GM12874 (cell line): ENCODE data around the gene CWH43.

ENCODE experiments used
- TF ChIP-seq, protein P1 (sequence below): IDR thresholded peaks from 2 replicates; pipeline ENCODE4 v1.5.1; 2011; ENCODE audit warnings: low read depth, mild to moderate bottlenecking, control low read depth, low read length, moderate library complexity; ENCODE audit not compliant: insufficient read depth

The CWH43 gene

DNA sequence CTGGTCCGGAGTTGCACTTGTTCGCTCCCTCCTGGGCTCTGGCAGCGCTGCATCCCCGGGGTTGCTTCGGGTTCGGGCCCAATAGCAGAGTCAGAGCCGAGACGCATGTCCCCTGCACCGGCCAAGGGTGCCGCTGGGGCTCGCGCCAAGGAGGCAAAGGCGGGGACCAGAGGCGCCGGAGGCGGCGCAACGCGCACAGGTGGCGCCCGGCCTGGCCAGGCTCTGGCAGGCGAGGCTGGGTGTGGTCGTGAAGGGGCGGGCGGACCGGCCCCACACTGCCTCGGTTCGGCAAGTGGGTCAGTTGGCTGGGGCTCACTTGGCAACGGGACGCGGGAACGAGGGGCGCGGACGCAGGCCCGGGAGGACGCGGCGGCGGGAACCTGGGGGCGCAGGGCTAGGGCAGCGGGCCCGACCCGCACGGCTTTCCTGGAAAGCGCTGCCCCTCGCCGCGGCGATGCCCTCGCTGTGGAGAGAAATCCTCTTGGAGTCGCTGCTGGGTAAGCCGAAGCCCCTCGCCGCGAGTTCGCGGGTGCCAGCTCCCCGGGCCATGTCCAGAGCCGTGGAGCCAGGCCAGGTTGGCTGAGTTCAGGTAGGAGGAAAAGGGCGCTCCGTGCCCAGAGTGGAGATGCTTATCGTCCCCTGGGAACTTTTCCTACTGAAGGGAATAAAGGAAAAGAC is at the start of gene CWH43:
Gene CWH43 (plus strand): TSS at position 300 of the 678 bp plus-strand sequence. CDS start 155 bp downstream, at position 455.
- TF ChIP-seq, protein P1, sequence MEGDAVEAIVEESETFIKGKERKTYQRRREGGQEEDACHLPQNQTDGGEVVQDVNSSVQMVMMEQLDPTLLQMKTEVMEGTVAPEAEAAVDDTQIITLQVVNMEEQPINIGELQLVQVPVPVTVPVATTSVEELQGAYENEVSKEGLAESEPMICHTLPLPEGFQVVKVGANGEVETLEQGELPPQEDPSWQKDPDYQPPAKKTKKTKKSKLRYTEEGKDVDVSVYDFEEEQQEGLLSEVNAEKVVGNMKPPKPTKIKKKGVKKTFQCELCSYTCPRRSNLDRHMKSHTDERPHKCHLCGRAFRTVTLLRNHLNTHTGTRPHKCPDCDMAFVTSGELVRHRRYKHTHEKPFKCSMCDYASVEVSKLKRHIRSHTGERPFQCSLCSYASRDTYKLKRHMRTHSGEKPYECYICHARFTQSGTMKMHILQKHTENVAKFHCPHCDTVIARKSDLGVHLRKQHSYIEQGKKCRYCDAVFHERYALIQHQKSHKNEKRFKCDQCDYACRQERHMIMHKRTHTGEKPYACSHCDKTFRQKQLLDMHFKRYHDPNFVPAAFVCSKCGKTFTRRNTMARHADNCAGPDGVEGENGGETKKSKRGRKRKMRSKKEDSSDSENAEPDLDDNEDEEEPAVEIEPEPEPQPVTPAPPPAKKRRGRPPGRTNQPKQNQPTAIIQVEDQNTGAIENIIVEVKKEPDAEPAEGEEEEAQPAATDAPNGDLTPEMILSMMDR, result no peak

DNA sequence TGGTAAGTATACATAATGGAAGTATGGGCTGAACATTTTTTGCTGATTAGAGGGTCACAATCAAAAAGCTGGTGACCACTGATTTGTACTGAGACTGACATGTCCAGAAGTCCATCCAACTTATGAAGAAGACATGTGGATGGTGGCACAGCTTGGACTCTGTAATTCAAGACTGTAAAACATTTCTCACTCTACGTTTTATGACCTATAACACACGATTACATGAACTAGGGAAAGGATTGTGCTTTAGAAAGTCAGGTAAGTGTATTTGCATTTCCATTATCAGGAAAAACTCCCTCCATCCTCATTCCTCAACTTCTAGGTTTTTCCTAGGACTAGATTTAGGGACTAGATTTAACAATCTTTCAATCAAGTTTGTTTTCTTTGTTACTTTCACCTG is 49.0 kb upstream of the CWH43 start:
- TF ChIP-seq, protein P1, result no peak

DNA sequence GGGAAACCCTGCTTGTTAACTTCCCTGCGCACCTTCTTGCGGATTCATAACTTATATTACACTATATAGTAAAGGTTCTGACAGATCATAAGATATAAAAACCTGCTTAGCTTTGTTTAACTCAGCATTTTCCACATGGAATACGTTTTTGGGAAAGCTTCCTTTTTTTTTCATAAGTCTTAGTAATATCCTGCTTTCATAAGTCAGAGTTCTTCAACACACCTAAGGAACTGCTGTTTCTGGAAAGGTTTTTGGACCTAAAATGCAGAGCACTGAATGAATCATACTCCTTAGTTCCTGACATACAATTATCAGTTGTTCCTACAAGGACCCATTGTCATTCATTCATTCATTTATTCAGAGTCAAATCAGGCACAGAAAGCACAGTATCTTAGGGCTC is 47.2 kb upstream of the CWH43 start:
- TF ChIP-seq, protein P1, result no peak

DNA sequence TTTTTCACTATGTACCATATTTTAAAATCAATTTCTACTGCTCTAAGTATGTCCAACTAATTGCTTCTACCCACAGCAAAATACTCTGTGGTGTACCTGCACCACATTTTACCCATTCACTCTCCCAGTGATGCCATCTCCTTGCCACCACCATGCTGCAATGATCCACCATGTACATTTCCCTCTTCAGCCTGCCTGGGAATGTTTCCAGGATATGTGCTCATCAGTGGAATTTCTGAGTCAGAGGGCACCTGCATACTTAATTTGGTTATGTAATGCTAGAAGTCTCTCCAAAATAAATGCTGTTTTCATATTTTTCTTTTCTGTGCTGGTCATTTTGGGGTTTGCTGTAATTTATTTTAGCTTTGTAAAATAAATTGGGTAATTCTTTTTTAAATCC is 46.3 kb upstream of the CWH43 start:
- TF ChIP-seq, protein P1, result no peak

DNA sequence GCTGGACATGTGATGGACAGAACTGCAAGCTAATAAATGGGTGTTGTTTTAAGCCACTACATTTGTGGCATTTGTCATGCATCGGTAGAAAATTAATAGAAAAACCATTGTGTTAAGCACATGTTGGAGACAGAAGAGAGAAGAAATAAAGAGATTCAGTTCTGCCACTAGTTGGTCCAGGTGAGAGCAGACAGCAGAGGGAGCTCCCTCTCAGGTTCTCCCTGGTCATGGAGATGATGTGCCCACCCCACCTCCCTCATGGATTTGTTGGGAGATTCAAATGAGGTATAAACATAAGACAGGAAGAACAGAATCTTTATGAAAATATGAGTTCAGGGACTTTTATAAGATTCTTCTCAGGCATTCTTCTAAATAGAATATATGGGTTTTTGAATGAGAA is 42.7 kb upstream of the CWH43 start:
- TF ChIP-seq, protein P1, result no peak

DNA sequence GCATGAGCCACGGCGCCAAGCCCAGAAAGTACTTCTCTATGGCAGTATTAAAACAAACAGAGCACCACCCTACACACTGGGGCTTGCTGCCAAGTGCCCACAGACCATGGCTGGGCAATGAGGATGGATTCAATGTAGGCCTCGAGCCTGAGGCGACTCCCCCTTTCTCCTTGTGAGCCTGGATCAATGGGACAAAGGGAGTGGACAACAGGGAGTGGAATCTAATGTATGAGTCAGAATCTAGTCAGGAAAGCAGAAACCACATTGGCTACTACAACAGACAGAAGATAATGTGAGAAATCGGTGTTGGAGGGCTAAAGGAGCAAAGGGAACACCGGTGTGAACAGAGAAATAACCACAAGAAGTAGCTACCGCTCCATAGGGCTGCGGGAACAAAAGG is 41.8 kb upstream of the CWH43 start:
- TF ChIP-seq, protein P1, result no peak

DNA sequence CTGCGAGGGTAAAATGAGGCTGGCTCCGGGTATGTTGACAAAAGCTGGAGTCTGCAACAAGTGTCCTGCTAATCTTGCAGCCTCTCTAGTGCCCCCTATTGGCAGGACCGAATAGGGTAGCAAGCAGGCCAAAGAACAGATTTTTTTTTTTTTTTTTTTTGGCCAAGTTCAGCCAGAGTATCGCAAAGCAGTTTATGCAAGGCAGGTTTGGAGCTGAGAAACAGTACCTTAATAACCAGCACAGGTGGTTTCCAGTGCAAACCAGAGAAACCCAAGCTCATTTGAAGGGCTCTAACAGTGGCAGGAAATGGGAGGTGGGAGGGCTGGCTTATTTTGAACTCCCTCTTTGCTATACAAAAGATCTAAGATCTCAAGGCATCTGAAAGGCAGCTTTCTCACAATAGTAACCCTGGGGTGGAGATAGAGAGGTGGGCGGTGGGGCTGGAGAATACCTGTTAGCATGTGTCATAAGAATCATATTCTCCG is 41.3 kb upstream of the CWH43 start:
- TF ChIP-seq, protein P1, result peak; percentile 72
